ENCODE measurements around the gene ATP2B1. TPM values are rescaled to one million over a fixed set of nuclear protein-coding genes. Genes with fewer than 3 reads are reported as not detected.
"Not testable (repeated sequence)": the region's sequence is repeated elsewhere in the genome, so short reads cannot be mapped to it uniquely, and the experiment has no call there.

The ATP2B1 gene
- 10 to 100 TPM; 21.1 to 27.0 TPM for total RNA-seq

DNA sequence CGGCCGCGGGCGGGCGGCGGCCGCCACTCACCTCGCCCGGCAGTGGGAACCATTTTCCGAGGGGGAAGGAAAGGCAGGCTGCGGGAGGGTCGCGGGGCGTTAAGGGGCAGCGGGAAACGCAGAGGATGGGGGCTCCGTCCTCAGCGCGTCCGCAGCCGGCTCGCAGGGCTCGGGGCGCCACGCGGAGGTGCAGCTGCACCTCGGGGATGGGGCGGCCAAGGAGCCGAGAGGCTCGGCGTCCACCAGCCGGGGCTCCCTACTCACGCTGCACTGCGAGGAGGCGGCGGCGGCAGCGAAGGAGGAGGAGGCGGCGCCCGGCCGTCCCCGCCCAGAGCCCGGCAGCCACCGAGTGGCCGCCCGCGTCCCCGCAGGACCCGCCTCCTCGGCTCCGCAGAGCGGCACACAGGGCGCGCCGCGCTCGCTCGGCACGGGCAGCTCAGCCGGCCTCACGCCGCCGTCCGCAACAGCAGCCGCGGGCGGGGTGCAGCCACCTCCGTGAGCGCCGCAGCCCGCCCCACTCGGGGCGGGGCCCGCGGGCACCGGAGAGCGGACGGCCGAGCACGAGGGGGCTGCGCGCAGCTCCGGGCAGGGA is at the start of gene ATP2B1:
Gene ATP2B1 (minus strand): TSS at position 274 of the 592 bp plus-strand sequence. CDS start 52,952 bp downstream, outside the sequence.
- no peaks in the 10 kb centered on the region for H3K27me3 Mint-ChIP-seq
- H3K4me3 Mint-ChIP-seq, result peak within 1 kb of the TSS; percentile 94
- peaks cover 30% of the 10 kb centered on the region for H3K4me1 Mint-ChIP-seq
- H3K27ac Mint-ChIP-seq, result peak within 1 kb of the TSS; percentile 98
- ATAC-seq (replicated peaks), result peak; percentile 76
- H3K36me3 Mint-ChIP-seq (ENCODE audit: low read depth), result peaks cover 29% of the 10 kb centered on the region
- no peaks in the 10 kb centered on the region for H3K9me3 Mint-ChIP-seq

DNA sequence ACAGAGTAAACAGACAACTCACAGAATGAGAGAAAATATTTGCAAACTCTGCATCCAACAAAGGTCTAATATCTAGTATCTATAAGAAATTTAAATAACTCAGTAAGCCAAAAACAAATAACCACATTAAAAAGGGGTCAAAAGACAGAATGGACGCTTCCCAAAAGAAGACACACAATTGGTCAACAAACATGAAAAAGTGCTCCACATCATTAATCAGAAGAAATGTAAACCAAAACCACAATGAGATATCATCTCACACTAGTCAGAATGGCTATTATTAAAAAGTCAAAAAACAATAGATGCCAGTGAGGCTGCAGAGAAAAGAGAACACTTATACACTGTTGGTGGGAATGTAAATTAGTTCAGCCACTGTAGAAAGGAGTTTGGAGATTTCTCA is 49.3 kb upstream of the ATP2B1 start:
- H3K4me3 Mint-ChIP-seq; H3K27me3 Mint-ChIP-seq; ATAC-seq (replicated peaks): not testable (repeated sequence)
- Mint-ChIP-seq H3K9me3 (peaks cover 10% of the 10 kb centered on the region), H3K27ac (peak overlapping the region; percentile 93), H3K4me1 (peaks cover 30% of the 10 kb centered on the region), H3K36me3 (ENCODE audit: low read depth) (peaks cover 11% of the 10 kb centered on the region)

DNA sequence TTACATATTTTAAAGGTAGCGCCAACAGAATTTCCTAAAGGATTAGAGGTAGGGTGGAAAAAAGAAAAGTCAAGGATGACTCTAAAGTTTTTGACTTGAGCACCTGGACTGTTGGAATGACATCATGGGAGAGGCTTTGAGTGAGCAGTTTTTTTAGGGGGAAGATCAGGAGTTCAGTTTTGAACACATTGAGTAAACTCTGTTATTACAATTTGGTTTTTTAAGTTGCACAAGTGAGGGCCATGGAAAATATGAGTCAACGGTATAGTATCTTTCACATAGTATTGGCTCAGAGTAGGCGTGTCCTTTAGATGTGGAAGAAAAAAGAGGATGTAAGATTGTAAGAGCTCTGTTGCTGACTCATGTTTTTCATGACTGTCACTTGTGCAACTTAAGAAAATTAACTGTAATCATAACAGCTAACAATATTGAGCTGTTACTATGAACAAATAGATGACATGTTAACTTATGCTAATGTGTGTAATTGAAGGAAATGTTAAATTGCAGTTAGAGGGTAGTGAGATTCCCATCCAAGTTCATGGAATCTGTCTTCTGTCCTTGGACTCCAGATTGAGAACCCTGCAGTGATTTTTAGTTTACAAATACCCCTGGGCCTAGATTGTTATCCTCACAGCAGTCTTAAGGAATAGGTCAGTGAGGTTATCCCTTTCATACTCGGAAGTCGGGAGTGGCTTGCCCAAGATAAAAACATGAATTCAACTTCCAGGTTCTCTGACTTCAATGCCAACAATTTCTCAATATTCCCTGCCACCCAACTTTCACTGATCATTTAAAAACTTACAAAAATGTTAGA is 48.2 kb upstream of the ATP2B1 start:
- Mint-ChIP-seq H3K27ac (peak overlapping the region; percentile 93), H3K4me1 (peaks cover 30% of the 10 kb centered on the region), H3K9me3 (peaks cover 10% of the 10 kb centered on the region), H3K36me3 (ENCODE audit: low read depth) (peaks cover 11% of the 10 kb centered on the region), H3K27me3 (no peaks in the 10 kb centered on the region), H3K4me3 (peak overlapping the region; percentile 54)
- peak; percentile 94 for ATAC-seq (replicated peaks)

DNA sequence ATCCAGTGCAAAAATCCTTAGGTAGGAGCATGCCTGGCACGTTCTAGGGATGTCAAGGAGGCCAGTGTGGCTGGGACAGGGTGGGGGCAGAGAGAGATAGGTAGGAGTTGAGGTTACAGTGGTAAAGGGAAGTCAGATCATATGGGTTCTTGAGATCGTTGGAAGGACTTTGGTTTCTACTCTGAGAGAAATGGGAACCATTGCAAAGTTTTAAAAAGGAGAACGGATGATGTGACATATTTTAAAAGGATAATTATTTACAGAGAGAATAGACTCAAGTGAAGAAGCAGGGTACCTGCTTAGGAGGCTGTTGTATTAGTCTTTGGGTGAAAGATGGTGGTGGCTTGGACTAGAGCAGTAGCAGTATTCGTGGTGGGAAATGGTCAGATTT is 47.6 kb upstream of the ATP2B1 start:
- H3K27me3 Mint-ChIP-seq, result no peaks in the 10 kb centered on the region
- peaks cover 10% of the 10 kb centered on the region for H3K9me3 Mint-ChIP-seq
- H3K4me1 Mint-ChIP-seq, result peaks cover 30% of the 10 kb centered on the region
- peak overlapping the region; percentile 54 for H3K4me3 Mint-ChIP-seq
- peaks cover 11% of the 10 kb centered on the region for H3K36me3 Mint-ChIP-seq (ENCODE audit: low read depth)
- ATAC-seq (replicated peaks), result peak; percentile 25
- H3K27ac Mint-ChIP-seq, result peak overlapping the region; percentile 93

DNA sequence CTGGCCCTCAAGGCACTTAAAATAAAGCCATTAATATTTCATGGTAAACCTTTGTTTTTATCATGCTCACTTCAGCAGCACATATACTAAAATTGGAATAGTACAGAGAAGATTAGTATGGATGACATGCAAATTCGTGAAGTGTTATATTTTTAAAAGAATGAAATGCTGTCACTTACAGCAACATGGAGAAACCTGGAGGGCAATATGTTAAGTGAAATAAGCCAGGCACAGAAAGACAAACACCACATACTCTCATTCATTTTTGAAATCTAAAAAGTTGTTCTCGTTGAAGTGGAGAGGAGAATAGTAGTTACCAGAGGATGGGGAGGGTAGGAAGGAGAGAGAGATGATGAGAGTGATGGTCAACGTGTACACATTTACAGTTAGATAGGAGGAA is 45.4 kb upstream of the ATP2B1 start:
- H3K27me3 Mint-ChIP-seq, result no peaks in the 10 kb centered on the region
- no peak overlapping the region for H3K4me3 Mint-ChIP-seq
- H3K27ac Mint-ChIP-seq, result no peak overlapping the region
- H3K9me3 Mint-ChIP-seq, result peaks cover 10% of the 10 kb centered on the region
- ATAC-seq (replicated peaks), result no peak
- H3K4me1 Mint-ChIP-seq, result peaks cover 20% of the 10 kb centered on the region
- peaks cover 11% of the 10 kb centered on the region for H3K36me3 Mint-ChIP-seq (ENCODE audit: low read depth)

DNA sequence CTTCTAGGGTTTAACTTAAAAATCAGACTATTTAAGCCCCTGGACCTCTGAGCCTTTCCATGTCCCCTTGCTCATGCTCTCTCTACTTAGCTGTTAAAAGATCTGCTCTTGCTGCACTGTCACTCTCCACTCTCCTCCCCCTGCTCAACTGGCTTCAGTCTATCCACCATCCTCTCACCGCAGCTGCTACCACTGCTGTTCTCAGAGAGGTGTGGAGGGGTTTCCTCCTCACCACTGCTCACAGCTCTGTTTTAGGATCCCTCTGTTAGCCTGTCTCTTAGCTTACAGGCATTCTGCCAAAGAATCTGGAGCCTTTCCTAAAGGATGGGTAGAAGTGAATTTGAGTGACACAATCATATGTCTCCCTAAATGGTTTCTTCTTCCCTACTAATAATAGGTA is 43.7 kb upstream of the ATP2B1 start:
- Mint-ChIP-seq H3K4me3 (no peak overlapping the region), H3K27me3 (no peaks in the 10 kb centered on the region), H3K27ac (peak overlapping the region; percentile 55), H3K9me3 (peaks cover 10% of the 10 kb centered on the region), H3K36me3 (ENCODE audit: low read depth) (peaks cover 11% of the 10 kb centered on the region), H3K4me1 (peaks cover 20% of the 10 kb centered on the region)
- no peak for ATAC-seq (replicated peaks)

DNA sequence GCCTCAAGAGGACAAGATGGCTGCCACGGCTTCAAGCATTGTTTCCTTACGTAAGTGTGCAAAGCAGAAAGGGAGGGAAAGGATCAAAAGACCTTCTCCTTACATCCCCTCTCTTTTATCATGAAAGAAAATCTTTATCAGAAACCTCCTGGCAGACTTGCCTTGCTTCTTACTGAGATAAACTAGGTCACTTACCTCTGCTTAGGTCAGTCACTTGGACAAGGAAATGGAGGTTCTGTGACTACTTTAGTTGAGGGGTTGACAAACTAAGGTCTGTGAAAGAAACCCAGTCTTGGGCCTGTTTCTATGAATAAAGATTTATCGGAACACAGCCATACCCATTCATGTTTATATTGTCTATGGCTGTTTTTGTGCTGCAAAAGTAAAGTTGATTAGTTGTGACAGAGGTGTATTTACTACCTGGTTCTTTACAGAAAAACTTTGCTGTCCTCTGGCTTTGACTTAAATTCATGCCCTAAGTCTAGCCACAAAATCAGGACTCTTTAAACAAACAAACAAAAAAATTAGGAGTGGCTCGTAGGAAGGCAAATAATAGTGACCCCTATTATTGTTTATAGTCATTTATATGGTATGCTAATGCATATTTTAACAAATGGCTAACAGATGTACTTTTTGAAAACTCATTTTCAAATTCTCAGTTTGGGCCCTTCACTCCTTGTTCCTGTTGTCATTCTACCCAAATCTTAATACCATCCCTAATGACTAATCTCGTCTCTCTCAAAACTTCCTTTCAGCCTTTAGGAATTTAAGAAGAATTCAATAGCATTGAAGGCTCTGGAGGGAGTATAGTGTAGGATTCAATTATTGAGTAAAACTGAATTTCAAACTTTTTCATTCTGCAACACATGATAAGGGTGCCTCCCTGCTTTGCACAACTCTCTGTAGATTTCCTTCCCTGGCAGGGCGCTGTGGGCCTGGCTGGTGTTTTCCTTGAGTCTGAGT is 42.0 kb upstream of the ATP2B1 start:
- Mint-ChIP-seq H3K4me1 (peaks cover 4% of the 10 kb centered on the region), H3K4me3 (no peak overlapping the region), H3K27ac (no peak overlapping the region), H3K36me3 (ENCODE audit: low read depth) (no peaks in the 10 kb centered on the region), H3K9me3 (no peaks in the 10 kb centered on the region), H3K27me3 (no peaks in the 10 kb centered on the region)
- no peak for ATAC-seq (replicated peaks)

DNA sequence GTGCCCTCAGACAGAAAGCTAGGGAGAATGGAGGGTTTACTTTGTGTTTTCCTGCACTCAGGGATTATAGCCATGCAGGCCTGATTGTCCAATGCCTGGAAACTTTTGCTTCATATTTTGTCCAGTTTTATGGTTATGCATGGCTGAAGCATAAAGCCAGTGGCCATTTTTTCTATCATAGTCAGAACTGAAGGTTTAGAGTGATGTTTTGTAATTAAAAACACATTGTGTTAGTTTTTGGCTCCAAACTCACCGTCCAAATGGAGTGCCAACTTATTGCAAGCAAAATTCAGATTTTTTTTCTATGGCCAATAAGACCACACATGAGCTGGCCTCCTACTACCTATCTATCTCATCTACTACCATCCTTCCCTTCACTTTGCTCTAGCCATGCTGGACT is 40.2 kb upstream of the ATP2B1 start:
- no peaks in the 10 kb centered on the region for H3K4me1 Mint-ChIP-seq
- no peak overlapping the region for H3K4me3 Mint-ChIP-seq
- no peaks in the 10 kb centered on the region for H3K36me3 Mint-ChIP-seq (ENCODE audit: low read depth)
- ATAC-seq (replicated peaks), result no peak
- H3K27me3 Mint-ChIP-seq, result no peaks in the 10 kb centered on the region
- no peak overlapping the region for H3K27ac Mint-ChIP-seq
- no peaks in the 10 kb centered on the region for H3K9me3 Mint-ChIP-seq

DNA sequence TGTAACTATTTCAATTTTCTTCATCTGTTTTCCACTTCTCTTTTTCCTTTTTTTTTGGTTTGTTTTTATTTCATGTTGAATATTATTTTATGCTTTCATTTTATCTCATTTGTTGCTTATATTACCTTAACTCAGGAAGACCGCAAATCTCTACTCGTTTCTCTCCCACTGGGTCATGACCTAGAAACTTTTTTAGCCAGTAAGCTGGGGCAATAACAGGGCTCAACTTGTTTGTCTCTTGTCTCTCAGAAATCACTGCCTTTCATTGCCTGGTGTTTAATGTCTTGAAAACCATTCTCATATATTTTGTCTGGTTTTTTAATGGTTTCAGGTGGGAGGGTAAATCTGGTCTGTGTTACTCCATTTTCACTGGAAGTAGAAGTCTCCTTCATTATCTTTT is 36.6 kb upstream of the ATP2B1 start:
- Mint-ChIP-seq H3K27ac (no peak overlapping the region), H3K9me3 (peaks cover 5% of the 10 kb centered on the region), H3K4me3 (no peak overlapping the region), H3K36me3 (ENCODE audit: low read depth) (no peaks in the 10 kb centered on the region), H3K4me1 (no peaks in the 10 kb centered on the region), H3K27me3 (no peaks in the 10 kb centered on the region)
- ATAC-seq (replicated peaks), result no peak

DNA sequence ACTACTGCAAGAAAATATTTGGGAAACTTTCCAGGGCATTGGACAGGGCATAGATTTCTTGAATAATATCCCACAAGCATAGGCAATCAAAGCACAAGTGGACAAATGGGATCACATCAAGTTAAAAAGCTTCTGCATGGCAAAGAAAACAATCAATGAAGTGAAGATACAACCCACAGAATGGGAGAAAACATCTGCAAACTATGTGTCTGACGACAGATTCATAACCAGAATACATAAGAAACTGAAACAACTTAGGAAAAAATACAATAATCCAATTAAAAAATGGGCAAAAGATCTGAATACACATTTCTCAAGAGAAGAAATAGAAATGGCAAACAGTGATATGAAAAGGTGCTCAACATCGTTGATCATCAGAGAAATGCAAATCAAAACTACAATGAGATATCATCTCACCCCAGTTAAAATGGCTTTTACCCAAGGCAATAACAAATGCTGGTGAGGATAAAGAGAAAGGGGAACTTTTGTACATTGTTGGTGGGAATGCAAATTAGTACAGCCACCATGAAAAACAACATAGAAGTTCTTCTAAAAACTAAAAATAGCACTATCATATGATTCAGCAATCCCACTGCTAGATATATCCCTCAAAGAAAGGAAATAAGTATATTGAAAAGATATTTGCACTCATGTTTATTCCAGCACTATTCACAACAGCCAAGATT is 33.8 kb upstream of the ATP2B1 start:
- Mint-ChIP-seq H3K27me3 (no peaks in the 10 kb centered on the region), H3K4me3 (no peak overlapping the region), H3K27ac (no peak overlapping the region), H3K36me3 (ENCODE audit: low read depth) (no peaks in the 10 kb centered on the region), H3K9me3 (peaks cover 19% of the 10 kb centered on the region), H3K4me1 (no peaks in the 10 kb centered on the region)
- ATAC-seq (replicated peaks), result no peak

DNA sequence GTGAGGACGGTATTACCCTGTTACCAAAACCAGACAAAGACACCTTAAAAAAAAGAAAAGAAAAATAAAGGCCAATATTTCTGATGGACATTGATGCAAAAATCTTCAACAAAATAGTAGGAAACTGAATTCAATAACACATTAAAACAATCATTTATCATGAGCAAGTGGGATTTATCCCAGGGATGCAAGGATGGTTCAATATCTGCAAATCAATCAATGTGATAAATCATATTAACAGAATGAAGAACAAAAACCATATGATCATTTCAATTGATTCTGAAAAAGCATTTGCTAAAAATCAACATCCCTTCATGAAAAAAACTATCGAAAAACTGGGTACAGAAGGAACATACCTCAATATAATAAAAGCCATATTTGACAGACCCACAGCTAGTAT is 32.3 kb upstream of the ATP2B1 start:
- Mint-ChIP-seq H3K4me1 (no peaks in the 10 kb centered on the region), H3K27ac (no peak overlapping the region), H3K36me3 (ENCODE audit: low read depth) (no peaks in the 10 kb centered on the region), H3K27me3 (no peaks in the 10 kb centered on the region), H3K4me3 (no peak overlapping the region), H3K9me3 (peaks cover 19% of the 10 kb centered on the region)
- ATAC-seq (replicated peaks), result no peak

DNA sequence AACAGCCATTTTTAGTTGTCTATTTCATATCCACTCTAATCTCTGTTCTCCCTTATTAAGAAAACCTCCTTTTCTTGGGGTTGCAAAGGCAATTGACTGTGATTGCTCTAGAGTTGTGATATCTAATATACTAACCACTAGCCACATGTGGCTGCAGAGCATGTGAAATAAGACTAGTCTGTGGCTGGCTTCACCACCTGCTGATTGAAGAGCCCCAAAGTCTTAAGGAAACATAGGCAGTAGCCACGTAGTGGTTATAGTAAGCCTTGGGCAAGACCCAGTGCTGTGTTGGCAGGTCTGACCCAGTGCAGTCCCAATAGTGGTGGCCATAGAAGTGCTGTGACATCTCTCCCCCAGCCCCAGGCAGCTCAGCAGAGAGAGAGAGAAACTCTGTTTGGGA is 28.4 kb upstream of the ATP2B1 start:
- no peak for ATAC-seq (replicated peaks)
- Mint-ChIP-seq H3K36me3 (ENCODE audit: low read depth) (no peaks in the 10 kb centered on the region), H3K4me1 (peaks cover 4% of the 10 kb centered on the region), H3K9me3 (peaks cover 19% of the 10 kb centered on the region), H3K27ac (no peak overlapping the region), H3K27me3 (no peaks in the 10 kb centered on the region), H3K4me3 (no peak overlapping the region)

DNA sequence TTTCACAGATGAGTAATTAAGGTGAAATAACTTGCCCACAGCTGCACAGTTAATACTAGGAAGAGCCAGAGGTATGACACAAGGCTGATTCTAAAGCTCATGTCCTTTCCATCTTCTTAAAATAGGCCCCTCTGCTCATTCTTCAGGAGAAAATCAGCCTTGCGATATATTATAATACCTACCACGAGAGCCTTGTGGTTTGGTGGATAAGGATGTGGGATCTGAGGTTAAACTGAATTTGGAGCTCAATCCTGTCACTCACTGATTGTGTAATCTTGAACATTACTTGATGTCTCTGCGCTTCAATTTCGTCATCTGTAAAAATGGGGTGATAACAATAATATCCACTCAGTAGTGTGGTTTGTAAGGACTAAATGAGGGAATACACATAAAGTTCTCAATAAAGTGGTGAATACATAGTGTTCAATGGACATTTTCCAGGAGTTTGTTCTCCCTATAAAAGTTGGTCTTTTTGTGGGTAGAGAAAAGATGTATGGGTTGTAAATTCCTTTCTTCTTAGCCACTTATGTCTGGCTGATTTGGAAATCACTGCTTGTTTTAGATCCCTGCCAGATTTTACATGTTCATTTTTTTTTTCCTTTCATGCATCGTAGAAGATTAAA is 25.1 kb upstream of the ATP2B1 start:
- Mint-ChIP-seq H3K27me3 (no peaks in the 10 kb centered on the region), H3K4me3 (no peak overlapping the region), H3K27ac (no peak overlapping the region), H3K36me3 (ENCODE audit: low read depth) (no peaks in the 10 kb centered on the region), H3K4me1 (peaks cover 4% of the 10 kb centered on the region), H3K9me3 (peaks cover 4% of the 10 kb centered on the region)
- ATAC-seq (replicated peaks), result peak; percentile 35

DNA sequence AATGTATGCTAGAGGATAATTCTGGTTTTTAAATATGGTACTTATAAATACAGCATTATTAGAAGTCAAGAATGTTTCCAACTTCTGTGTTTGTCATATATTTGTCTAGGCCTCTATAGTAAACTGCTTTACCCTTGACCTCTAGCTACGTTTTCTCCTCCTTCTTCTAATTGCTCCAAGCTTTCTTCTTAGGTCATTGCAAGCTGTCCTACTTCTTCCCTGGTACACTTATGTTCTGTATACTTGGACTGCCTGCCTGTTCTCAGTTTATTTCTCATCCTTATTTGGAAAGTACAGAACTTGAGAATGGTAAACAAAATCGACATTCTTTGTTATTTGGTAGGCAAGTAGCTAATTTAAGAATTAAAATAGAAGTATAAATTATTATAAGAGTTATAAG is 23.9 kb upstream of the ATP2B1 start:
- H3K9me3 Mint-ChIP-seq, result no peaks in the 10 kb centered on the region
- H3K27ac Mint-ChIP-seq, result no peak overlapping the region
- no peak overlapping the region for H3K4me3 Mint-ChIP-seq
- H3K36me3 Mint-ChIP-seq (ENCODE audit: low read depth), result no peaks in the 10 kb centered on the region
- H3K27me3 Mint-ChIP-seq, result no peaks in the 10 kb centered on the region
- H3K4me1 Mint-ChIP-seq, result peaks cover 4% of the 10 kb centered on the region
- ATAC-seq (replicated peaks), result no peak

Measured in activated T-helper 17 cell treated with anti-CD3 and anti-CD28 coated beads, Interleukin-2, amount 50 U/mL, for 72 hours (primary cell).